Prostate gland (tissue), 2 donors: ENCODE data around the gene RAD51B. TPM values are rescaled to one million over a fixed set of nuclear protein-coding genes. Genes with fewer than 3 reads are reported as not detected.

Experiments used
- DNase-seq: peaks from one replicate; pipeline ENCODE4 v3.0.0-alpha.2; 2019; ENCODE audit warnings: low spot score
- H3K27ac ChIP-seq, 2 donors: fragments of 200-600 bp; sonication (generic); 2 replicates each; pipeline ENCODE4 v1.5.1; 2017 to 2019
- H3K27me3 ChIP-seq: fragments of 200-600 bp; sonication (generic); replicated peaks from 2 replicates; pipeline ENCODE4 v1.5.1; 2019; ENCODE audit not compliant: insufficient read depth
- H3K36me3 ChIP-seq, 2 donors: fragments of 200-600 bp; sonication (generic); 1 replicate in 1 of 2; 2 replicates in 1 of 2; pipeline versions ENCODE4 v1.5.1 to v1.8.1; 2017 to 2019
- H3K4me1 ChIP-seq: fragments of 200-600 bp; sonication (generic); replicated peaks from 2 replicates; pipeline ENCODE4 v1.5.1; 2019
- H3K4me3 ChIP-seq, 2 donors: fragments of 200-600 bp; sonication (generic); 2 replicates each; pipeline ENCODE4 v1.5.1; 2017 to 2019
- H3K9me3 ChIP-seq: fragments of 200-600 bp; sonication (generic); 2 replicates; pipeline ENCODE4 v1.5.1; 2017
- POLR2A ChIP-seq: fragments of 450-650 bp; IDR thresholded peaks from one replicate; pipeline ENCODE4 v1.6.1; 2016; ENCODE audit warnings: antibody characterized with exemption, mild to moderate bottlenecking
- POLR2AphosphoS5 ChIP-seq: sonication (generic); formaldehyde crosslinking; IDR thresholded peaks from one replicate; pipeline ENCODE4 v1.6.1; 2017; ENCODE audit warnings: antibody characterized with exemption
- WGBS: methylation state at CpG from one replicate; pipeline ENCODE4 v1.1.5; 2018; 5-methylcytosine and 5-hydroxymethylcytosine counted together
- intact Hi-C: fragments of 100-400 bp; cut with DNase I; formaldehyde crosslinking; loops from one replicate; pipeline ENCODE4 v1.14.2; 2022
- total RNA-seq, 2 donors: library from RNA; depleted of rRNA; stranded (reverse); fragments of >200 nt; gene quantifications; one replicate each; pipeline ENCODE4 v1.1.0, GENCODE V29; 2016
- TF ChIP-seq, protein P1 (sequence below), 4 experiments: fragments of 200-600 bp in 2 of 4; fragments of 450-650 bp in 2 of 4; sonication (generic) in 2 of 4; IDR thresholded peaks; 1 replicate in 3 of 4; 2 replicates in 1 of 4; pipeline ENCODE4 v1.5.1; 2016 to 2019; ENCODE audit warnings: antibody characterized with exemption in 4 of 4, mild to moderate bottlenecking in 2 of 4, moderate library complexity in 2 of 4

Gene RAD51B
- total RNA-seq, 2 donors from 2014 or later: 14.9 to 35.8 TPM

DNA sequence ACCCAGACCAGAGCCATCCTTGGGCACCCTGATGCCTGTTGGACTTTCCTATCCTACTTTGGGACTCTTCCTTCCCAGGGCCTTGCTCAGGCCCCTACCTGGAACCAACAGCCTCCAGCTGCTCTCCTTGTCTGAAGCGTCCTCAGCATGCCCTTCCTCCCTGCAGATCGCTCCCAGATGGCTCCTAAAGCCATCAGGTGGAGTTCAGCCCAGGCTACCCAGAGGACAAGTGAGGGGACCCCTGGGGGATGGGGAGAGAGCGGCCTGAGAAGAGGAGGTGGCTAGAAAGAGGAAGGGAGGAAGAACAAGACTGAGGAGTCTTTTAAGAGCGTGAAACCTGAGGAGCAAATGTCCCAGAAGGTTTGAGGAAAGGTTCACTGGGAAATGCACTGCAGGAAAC, 736.7 kb downstream of the RAD51B start:
- no peak for DNase-seq
- no peak overlapping the region for H3K4me3 ChIP-seq
- intact Hi-C loops: no loop called here
- TF ChIP-seq POLR2A (no peak), POLR2AphosphoS5 (no peak)
- TF ChIP-seq, protein P1, sequence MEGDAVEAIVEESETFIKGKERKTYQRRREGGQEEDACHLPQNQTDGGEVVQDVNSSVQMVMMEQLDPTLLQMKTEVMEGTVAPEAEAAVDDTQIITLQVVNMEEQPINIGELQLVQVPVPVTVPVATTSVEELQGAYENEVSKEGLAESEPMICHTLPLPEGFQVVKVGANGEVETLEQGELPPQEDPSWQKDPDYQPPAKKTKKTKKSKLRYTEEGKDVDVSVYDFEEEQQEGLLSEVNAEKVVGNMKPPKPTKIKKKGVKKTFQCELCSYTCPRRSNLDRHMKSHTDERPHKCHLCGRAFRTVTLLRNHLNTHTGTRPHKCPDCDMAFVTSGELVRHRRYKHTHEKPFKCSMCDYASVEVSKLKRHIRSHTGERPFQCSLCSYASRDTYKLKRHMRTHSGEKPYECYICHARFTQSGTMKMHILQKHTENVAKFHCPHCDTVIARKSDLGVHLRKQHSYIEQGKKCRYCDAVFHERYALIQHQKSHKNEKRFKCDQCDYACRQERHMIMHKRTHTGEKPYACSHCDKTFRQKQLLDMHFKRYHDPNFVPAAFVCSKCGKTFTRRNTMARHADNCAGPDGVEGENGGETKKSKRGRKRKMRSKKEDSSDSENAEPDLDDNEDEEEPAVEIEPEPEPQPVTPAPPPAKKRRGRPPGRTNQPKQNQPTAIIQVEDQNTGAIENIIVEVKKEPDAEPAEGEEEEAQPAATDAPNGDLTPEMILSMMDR (IDR thresholded peaks at IDR 0.05): no peak
- peak overlapping the region in 1 of 2 donors; percentile 62 for H3K27ac ChIP-seq
- no peaks in the 10 kb centered on the region for H3K27me3 ChIP-seq
- H3K36me3 ChIP-seq: no peaks in the 10 kb centered on the region
- H3K4me1 ChIP-seq: no peaks in the 10 kb centered on the region
- WGBS: 97% methylated on average over 4 of the region's 4 CpGs
- no peaks in the 10 kb centered on the region for H3K9me3 ChIP-seq

DNA sequence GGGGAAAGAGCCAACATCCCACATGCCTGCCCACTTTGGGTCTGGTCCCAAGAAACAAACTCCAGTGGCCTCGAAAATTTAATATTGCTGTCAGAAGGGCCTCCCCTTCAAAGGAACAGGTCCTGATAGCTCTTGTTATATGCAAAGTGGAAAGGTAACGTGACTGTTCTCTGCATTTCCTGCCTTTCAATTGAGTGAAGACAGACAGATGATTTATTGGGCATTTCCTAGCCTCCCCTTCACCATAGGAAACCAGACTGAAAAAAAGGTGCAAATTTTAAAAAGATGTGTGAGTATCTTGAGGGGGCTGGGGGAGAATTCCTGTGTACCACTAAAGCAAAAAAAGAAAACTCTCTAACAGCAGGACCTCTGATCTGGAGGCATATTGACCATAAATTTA, 738.1 kb downstream of the RAD51B start:
- TF ChIP-seq POLR2AphosphoS5: no peak
- TF ChIP-seq, protein P1 (IDR thresholded peaks at IDR 0.05): no peak
- no peak for TF ChIP-seq POLR2A
- DNase-seq: no peak
- WGBS: 67% methylated on average over 2 of the region's 2 CpGs
- H3K36me3 ChIP-seq: no peaks in the 10 kb centered on the region
- no peaks in the 10 kb centered on the region for H3K27me3 ChIP-seq
- peaks cover 6% of the 10 kb centered on the region for H3K4me1 ChIP-seq
- no peaks in the 10 kb centered on the region for H3K9me3 ChIP-seq
- intact Hi-C loops: no loop called here
- H3K27ac ChIP-seq: no peak overlapping the region
- H3K4me3 ChIP-seq: no peak overlapping the region

DNA sequence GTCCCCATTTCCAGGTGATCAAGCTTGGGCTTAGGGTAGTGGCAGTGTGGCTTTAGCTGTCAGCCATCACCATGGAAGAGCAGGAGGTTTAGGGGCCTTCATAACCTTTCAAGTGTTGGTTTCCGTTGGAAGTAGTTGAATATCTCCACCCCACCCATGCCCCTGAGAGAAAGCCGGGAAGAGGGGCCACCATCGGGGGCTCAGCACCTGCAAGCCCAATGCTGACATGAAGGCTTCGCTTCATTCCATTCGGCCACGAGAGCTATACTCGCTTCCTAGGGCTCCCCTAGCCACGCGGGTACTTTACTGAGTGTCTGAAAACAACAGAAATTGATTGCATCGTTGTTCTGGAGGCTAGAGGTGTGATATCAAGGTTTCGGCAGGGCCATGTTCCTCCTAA, 738.5 kb downstream of the RAD51B start:
- 98% methylated on average over 11 of the region's 11 CpGs for WGBS
- no peak for DNase-seq
- Histone ChIP-seq H3K4me3 (no peak overlapping the region), H3K4me1 (peaks cover 10% of the 10 kb centered on the region), H3K27ac (no peak overlapping the region), H3K36me3 (no peaks in the 10 kb centered on the region), H3K9me3 (no peaks in the 10 kb centered on the region), H3K27me3 (no peaks in the 10 kb centered on the region)
- intact Hi-C loops: no loop called here
- no peak for TF ChIP-seq POLR2AphosphoS5
- TF ChIP-seq, protein P1 (IDR thresholded peaks at IDR 0.05): no peak
- no peak for TF ChIP-seq POLR2A

DNA sequence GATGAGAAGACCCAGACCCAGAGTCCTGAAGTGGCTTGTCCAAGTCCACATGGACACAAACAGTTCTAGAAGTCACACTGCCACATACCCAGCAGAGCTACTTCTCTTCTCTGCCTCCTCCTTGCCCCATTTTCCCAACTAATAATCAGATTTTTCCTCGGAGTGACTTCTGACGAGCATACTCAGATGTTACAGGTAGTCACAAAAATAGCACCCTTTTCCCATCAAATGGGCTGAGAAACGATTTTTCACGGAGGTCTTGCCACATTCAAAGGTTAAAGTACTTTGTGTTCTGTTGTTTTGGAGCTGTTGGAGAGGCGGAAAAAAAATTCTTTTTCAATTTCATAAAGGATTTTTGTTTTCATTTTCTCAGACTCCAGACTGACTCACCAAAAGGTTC, 740.4 kb downstream of the RAD51B start:
- intact Hi-C loops: no loop called here
- no peaks in the 10 kb centered on the region for H3K9me3 ChIP-seq
- DNase-seq: no peak
- H3K4me1 ChIP-seq: peaks cover 27% of the 10 kb centered on the region
- TF ChIP-seq POLR2A (no peak), POLR2AphosphoS5 (no peak)
- TF ChIP-seq, protein P1 (IDR thresholded peaks at IDR 0.05): no peak
- no peaks in the 10 kb centered on the region for H3K36me3 ChIP-seq
- H3K27me3 ChIP-seq: no peaks in the 10 kb centered on the region
- WGBS: 73% methylated on average over 5 of the region's 5 CpGs
- peak overlapping the region; percentile 16 to 83 for H3K27ac ChIP-seq
- no peak overlapping the region for H3K4me3 ChIP-seq

DNA sequence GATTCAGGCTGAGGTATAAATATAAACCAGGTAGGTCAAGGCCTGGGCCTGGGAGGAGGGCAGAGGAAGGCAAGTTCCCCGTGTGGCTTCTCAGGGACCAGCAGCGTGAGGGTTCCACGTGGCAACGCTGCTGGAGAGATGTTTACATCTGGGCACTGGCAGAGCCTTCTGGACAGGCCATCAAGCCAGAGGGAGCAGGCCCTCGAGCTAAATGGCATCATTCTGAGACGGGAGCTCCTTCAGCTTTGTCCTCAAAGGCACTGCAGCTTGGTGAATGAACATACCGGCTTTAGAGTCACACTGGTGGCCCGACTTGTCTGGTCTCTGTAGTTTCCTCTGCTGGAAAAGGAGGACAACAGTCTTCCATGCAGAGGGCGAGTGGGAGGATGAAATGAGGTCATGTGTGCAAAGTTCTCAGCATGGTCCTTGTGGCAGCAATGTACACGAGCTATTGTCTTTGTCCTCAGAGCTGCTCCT, 742.0 kb downstream of the RAD51B start:
- DNase-seq: no peak
- WGBS: 56% methylated on average over 10 of the region's 10 CpGs
- intact Hi-C loops: no loop called here
- H3K27ac ChIP-seq: peak overlapping the region; percentile 20 to 83
- no peaks in the 10 kb centered on the region for H3K9me3 ChIP-seq
- no peaks in the 10 kb centered on the region for H3K27me3 ChIP-seq
- no peak for TF ChIP-seq POLR2A
- TF ChIP-seq, protein P1 (IDR thresholded peaks at IDR 0.05): no peak
- no peak for TF ChIP-seq POLR2AphosphoS5
- peaks cover 43% of the 10 kb centered on the region for H3K4me1 ChIP-seq
- H3K4me3 ChIP-seq: no peak overlapping the region
- no peaks in the 10 kb centered on the region for H3K36me3 ChIP-seq
